Activated gamma-delta T cell (primary cell): ENCODE measurements around the gene SUPT5H.
A peak's percentile ranks its signal among the peaks of the same experiment; 100 is the strongest.

Experiments
- DNase-seq: peaks from one replicate; lab custom pipeline; 2025; lab: John Stamatoyannopoulos, UW

The SUPT5H gene

GRCh38 chr19:39497701-39497995 is 52.3 kb downstream of the SUPT5H start:
- DNase-seq, result no peak

DNA sequence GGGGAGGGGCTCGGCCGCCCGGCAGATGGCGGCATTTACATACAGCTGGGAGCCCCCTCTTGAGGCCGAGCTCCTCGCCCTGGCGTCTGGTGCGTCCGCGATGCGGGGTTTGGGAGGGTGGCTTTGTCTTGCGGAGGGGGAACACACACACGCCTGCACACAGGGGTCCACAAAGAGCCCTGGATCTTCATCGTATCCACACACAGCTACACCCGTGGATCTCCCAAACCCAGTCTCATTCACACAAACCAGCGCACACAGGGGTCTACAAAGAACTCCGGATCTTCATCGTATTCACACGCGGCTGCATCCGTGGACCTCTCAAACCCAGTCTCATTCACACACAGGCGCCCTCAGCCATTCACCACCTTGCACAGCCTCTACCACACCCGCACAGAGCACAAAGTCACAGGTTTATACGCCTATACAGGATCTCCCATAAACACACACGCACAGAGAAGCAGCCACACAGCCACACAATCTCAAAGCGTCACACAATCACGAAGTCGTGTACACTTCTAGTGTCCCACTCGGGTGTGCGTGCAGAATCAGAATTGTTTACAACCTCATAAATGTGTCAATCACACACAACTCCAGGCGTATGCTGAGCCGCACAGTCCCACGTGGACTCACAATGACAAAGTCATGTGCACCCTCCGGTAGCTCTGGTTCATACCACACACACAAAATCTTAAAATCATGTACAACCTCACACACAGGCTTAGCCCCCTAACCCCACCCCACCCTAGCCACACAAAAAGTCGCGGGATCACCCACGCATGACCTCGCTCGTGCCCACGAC is 52.8 kb downstream of the SUPT5H start:
- no peak for DNase-seq

DNA sequence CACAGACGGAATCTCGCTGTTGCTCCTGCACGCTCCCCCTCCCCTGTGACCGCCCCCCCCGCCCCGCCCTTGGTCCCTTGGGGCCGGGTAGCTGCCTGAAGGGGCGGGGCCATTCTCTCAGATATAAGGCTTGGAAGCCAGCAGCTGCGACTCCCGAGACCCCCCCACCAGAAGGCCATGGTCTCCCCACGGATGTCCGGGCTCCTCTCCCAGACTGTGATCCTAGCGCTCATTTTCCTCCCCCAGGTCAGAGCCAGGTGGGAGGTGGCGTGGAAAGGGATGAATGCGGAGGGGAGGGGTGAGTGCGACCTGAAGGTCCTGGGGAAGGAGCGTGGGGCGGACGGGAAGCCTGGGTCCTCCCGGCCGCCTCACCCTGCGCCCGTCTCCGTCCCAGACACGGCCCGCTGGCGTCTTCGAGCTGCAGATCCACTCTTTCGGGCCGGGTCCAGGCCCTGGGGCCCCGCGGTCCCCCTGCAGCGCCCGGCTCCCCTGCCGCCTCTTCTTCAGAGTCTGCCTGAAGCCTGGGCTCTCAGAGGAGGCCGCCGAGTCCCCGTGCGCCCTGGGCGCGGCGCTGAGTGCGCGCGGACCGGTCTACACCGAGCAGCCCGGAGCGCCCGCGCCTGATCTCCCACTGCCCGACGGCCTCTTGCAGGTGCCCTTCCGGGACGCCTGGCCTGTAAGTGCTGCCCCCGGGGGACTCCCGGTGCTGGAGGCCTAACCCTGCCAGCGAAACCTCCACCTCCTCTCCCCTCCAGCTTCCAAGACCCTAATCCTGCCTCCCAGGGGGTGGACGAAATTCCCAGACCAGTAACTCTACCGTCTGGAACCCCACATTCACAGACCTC is 53.6 kb downstream of the SUPT5H start, which contains the start of gene DLL3:
DLL3 (plus strand) TSS at position 150 of the 845 bp plus-strand sequence; CDS start at position 178, 28 bp downstream.
- no peak for DNase-seq

- no peak for DNase-seq
Measured at GRCh38 chr19:39499932-39500331, 54.5 kb downstream of the SUPT5H start.

- DNase-seq, result no peak
Measured at GRCh38 chr19:39500543-39500942, 55.2 kb downstream of the SUPT5H start.

DNA sequence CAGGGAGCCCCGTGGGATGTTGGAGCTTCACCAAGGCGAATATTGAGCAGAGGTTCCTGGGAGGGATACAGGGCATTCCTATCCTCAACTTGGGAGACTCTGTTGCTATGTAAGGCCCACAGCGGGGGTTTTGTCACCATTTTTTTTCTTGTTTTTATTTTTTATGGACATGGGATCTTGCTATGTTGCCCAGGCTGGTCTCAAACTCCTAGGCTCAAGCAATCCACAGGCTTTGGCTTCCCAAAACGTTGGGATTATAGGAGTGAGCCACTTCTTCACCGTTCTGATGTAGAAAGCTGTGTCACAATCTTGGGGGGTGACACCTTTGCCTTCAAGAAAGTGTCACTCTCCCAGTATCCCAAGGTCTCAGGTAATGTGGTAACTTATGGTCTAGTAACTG is 56.0 kb downstream of the SUPT5H start:
- DNase-seq, result no peak

DNA sequence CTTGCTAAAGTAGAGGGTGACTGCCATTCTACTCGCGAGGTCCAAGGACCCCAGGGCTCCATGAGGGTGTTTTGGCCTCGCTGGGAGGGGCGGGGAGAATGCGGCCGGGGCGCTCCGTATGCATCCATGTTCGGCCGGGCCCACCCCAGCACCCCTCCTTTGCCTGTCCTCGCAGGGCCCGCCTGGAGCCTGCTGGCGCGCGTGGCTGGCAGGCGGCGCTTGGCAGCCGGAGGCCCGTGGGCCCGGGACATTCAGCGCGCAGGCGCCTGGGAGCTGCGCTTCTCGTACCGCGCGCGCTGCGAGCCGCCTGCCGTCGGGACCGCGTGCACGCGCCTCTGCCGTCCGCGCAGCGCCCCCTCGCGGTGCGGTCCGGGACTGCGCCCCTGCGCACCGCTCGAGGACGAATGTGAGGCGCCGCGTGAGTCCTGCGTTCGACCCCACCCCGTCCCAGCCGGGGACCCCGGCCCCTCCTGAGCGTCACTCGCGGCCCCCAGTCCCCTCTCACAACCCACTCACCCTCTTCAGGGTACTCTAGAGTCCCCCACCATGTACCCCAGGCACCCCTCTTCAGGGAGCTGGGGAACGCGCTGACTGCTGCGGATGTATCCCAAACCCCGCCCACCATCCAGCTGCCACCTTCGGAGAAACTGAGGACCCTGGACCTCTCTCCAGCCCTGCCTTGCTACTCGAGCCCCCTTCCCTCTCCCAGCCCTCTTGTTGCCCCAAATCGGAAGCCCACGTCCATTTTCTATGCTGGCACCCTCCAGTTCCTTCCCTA is 57.4 kb downstream of the SUPT5H start:
- DNase-seq, result peak; percentile 65

- no peak for DNase-seq
Measured at GRCh38 chr19:39506598-39506943, 61.2 kb downstream of the SUPT5H start.

- DNase-seq, result no peak
Measured at GRCh38 chr19:39506944-39507714, 61.7 kb downstream of the SUPT5H start.

DNA sequence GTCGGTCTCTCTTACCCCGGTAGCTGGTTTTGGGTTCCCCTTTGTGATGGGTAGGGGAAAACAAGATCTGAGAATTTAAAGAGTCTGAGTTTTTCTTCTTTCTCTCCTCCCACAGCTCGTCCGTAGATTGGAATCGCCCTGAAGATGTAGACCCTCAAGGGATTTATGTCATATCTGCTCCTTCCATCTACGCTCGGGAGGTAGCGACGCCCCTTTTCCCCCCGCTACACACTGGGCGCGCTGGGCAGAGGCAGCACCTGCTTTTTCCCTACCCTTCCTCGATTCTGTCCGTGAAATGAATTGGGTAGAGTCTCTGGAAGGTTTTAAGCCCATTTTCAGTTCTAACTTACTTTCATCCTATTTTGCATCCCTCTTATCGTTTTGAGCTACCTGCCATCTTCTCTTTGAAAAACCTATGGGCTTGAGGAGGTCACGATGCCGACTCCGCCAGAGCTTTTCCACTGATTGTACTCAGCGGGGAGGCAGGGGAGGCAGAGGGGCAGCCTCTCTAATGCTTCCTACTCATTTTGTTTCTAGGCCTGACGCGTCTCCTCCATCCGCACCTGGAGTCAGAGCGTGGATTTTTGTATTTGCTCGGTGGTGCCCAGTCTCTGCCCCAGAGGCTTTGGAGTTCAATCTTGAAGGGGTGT is 62.5 kb downstream of the SUPT5H start:
- DNase-seq, result no peak

- DNase-seq, result no peak
Measured at GRCh38 chr19:39508629-39509028, 63.2 kb downstream of the SUPT5H start.

- no peak for DNase-seq
Measured at GRCh38 chr19:39509233-39509632, 63.9 kb downstream of the SUPT5H start.

DNA sequence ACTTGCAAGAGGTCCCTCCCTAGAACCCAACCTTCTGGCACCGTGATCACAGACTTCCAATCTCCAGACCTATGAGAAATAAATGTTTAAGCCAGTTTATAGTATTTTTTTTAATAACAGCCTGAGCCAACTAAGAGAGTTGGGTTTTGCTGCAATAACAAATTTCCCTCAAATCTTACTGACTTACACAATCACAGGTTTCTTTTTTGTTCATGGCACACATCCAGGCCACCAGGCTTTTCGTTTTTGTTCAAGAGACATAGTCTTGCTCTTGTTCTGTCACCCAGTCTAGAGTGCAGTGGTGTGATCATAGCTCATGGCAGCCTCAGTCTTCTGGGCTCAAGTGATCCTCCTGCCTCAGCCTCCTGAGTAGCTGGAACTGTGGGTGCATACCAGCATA is 67.6 kb downstream of the SUPT5H start:
- DNase-seq, result no peak

DNA sequence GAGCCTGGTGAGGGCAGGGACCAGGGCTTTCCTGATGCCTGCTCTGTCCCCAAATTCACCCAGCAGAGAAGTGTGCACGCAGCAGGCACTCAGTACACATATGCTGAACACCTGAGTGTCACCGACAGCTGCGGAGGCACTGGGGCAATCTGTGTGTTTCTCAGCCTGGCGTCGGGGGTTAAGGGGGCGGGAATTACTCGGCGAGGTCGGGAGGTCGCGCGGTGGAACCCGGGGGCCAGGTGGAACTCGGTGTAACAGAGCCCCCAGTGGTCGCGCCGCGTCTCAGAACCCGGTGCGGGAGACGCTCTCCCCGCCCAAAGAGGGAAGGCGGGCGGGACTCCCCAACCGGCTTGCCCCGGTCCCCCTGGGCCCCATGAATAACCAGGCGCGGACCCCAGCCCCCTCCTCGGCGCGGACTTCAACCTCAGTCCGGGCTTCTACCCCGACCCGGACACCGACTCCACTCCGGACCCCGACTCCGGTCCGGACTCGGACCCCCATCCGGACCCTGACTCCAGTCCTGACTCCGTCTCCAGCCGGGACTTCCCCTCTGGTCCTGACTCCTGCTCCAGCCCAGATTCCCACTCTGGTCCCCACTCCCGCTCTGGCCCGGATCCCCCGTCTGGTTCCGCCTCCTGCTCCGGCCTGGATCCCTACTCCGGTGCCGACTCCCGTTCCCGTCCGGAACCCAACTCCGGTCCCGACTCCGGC is 69.6 kb downstream of the SUPT5H start, which contains the start of gene SELENOV:
SELENOV (plus strand) TSS at position 300 of the 711 bp plus-strand sequence; CDS start at position 374, 74 bp downstream.
- no peak for DNase-seq

DNA sequence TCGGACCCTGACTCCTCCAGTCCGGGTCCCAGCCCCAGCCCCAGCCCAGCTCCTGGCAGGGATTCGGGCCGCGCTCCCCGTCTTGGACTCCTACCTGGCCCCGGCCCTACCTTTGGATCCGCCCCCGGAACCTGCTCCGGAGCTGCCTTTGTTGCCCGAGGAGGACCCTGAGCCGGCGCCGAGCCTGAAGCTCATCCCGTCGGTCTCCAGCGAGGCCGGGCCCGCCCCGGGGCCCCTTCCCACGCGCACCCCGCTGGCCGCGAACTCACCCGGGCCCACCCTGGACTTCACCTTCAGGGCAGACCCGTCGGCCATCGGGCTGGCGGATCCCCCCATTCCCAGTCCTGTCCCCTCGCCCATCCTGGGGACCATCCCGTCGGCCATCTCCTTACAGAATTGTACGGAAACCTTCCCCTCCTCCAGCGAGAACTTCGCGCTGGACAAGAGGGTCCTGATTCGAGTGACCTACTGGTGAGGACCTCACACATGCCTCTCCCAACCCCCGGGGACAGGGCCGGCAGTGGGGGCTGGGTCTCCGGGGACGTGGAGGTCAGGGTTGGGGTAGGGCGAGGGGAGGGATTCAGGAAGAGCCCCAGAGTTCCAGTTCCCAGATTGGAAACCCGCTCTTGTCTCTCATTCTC is 70.3 kb downstream of the SUPT5H start:
- DNase-seq, result no peak

GRCh38 chr19:39516270-39516669 is 70.9 kb downstream of the SUPT5H start:
- no peak for DNase-seq

GRCh38 chr19:39517432-39517831 is 72.0 kb downstream of the SUPT5H start:
- no peak for DNase-seq

DNA sequence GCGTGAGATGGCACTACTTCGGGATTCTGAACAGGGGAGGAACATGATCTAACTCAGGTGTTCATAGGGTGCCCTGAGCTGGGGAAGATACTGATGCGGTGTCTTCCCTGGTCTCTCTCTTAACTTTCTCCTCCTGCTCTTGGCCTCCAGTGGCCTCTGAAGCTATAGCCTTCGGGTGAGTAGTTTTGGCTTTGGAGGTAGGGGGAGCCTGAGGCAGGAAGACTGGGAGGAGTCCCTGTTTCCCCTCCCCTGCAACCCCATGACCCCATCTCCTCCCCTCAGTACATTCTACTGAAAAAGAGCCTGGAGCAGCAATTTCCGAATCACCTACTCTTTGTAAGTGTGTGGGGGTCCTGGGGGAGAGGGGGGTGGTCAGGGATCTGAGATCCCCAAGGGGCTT is 73.1 kb downstream of the SUPT5H start:
- DNase-seq, result no peak

DNA sequence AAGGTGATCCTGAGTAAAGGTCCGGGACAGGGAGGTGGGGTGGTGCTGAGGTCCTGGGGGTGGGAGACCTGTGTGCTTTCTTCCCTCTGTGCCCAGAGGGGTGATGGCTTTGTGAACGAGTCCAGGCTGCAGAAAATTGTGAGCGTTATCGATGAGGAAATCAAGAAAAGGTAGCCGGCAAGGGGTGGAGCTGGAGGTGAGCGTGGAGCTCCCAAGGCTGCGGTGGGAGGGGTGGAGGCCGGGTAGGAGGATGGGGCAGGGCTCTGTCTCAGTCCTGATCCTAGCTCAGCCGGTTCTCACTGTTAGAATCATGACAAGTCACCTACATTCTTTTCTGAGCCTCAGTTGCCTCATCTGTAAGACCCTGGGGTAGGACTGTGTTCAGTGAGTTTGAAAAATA is 73.6 kb downstream of the SUPT5H start:
- DNase-seq, result no peak
